Measurements from ENCODE around the gene COX15. TPM values are rescaled to one million over a fixed set of nuclear protein-coding genes. Genes with fewer than 3 reads are reported as not detected.

COX15 gene
- 10 to 100 TPM; 26.6 to 33.8 (median 32.9) TPM for total RNA-seq

GRCh38 chr10:99732033-99732842 lies at the start of gene COX15, which contains the start of gene CUTC:
COX15 (minus strand) TSS chr10:99732127; CDS start chr10:99732049, 78 bp downstream.
CUTC (plus strand) TSS chr10:99732234; CDS start chr10:99732349, 115 bp downstream.
- peaks cover 0 to 19% (median 0%) of the 10 kb centered on the region in 3 donors for H3K36me3 ChIP-seq
- H3K4me3 ChIP-seq = peak within 1 kb of the TSS; percentile 78 to 86 (median 81)
- no peaks in the 10 kb centered on the region for H3K27me3 ChIP-seq
- peak; percentile 93 to 98 (median 97) for DNase-seq
- H3K9me3 ChIP-seq = no peaks in the 10 kb centered on the region
- TF ChIP-seq POLR2A (IDR thresholded peaks at IDR 0.05) = peak; percentile 68 to 79
- TF ChIP-seq, protein P1, sequence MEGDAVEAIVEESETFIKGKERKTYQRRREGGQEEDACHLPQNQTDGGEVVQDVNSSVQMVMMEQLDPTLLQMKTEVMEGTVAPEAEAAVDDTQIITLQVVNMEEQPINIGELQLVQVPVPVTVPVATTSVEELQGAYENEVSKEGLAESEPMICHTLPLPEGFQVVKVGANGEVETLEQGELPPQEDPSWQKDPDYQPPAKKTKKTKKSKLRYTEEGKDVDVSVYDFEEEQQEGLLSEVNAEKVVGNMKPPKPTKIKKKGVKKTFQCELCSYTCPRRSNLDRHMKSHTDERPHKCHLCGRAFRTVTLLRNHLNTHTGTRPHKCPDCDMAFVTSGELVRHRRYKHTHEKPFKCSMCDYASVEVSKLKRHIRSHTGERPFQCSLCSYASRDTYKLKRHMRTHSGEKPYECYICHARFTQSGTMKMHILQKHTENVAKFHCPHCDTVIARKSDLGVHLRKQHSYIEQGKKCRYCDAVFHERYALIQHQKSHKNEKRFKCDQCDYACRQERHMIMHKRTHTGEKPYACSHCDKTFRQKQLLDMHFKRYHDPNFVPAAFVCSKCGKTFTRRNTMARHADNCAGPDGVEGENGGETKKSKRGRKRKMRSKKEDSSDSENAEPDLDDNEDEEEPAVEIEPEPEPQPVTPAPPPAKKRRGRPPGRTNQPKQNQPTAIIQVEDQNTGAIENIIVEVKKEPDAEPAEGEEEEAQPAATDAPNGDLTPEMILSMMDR (IDR thresholded peaks at IDR 0.05) = peak; percentile 33 to 72 (median 58)
- peaks cover 0 to 23% (median 4%) of the 10 kb centered on the region in 4 donors for H3K4me1 ChIP-seq
- H3K27ac ChIP-seq = peak within 1 kb of the TSS; percentile 92 to 97 (median 93)

GRCh38 chr10:99779335-99779734 lies 47.4 kb upstream of the COX15 start:
- Histone ChIP-seq H3K36me3 (no peaks in the 10 kb centered on the region), H3K27ac (peak overlapping the region in 2 of 4 donors; percentile 32 to 57), H3K4me3 (no peak overlapping the region), H3K4me1 (peaks cover 0 to 12% (median 3%) of the 10 kb centered on the region in 4 donors), H3K9me3 (no peaks in the 10 kb centered on the region), H3K27me3 (no peaks in the 10 kb centered on the region)
- TF ChIP-seq POLR2A (IDR thresholded peaks at IDR 0.05) = no peak
- TF ChIP-seq, protein P1 (IDR thresholded peaks at IDR 0.05) = no peak
- no peak for DNase-seq

DNA sequence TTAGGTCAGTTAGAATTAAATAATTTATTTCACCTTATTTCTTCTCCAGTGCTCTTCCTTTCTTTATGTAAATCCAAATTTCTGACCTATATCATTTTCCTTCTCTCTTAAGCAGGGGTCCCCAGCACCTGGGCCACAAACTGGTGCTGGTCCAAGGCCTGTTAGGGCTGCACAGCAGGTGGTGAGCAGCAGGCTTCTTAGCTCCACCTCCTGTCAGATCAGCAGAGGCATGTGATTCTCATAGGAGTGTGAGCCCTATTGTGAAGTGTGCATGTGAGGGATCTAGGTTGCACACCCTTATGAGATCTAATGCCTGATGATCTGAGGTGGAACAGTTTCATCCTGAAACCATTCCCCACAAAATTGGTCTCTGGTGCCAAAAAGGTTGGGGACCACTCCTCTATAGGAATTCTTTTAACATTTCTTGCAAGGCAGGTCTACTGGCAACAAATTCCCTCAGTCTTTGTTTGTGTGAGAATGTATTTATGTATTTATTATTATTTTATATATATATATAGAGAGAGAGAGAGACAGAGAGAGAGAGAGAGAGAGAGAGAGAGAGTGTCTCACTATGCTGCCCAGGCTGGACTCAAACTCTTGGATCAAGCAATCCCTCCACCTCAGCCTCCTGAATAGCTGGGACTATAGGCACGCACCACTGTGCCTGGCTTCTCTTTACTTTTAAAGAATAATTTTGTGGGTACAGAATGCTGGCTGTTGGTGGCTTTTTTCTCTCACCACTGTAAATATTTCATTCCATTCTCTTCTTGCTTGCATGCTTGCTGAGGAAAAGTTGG lies 46.2 kb upstream of the COX15 start:
- TF ChIP-seq POLR2A (IDR thresholded peaks at IDR 0.05) = no peak
- TF ChIP-seq, protein P1 (IDR thresholded peaks at IDR 0.05) = no peak
- Histone ChIP-seq H3K4me1 (peaks cover 0 to 12% (median 3%) of the 10 kb centered on the region in 4 donors), H3K4me3 (no peak overlapping the region), H3K27ac (no peak overlapping the region), H3K27me3 (no peaks in the 10 kb centered on the region), H3K36me3 (no peaks in the 10 kb centered on the region), H3K9me3 (no peaks in the 10 kb centered on the region)
- peak in 1 of 3 donors; percentile 54 for DNase-seq

GRCh38 chr10:99775850-99776249 lies 43.9 kb upstream of the COX15 start:
- Histone ChIP-seq H3K36me3 (no peaks in the 10 kb centered on the region), H3K9me3 (no peaks in the 10 kb centered on the region), H3K27ac (peak overlapping the region in 2 of 4 donors; percentile 0 to 24), H3K4me3 (no peak overlapping the region), H3K4me1 (peaks cover 0 to 7% (median 3%) of the 10 kb centered on the region in 4 donors), H3K27me3 (no peaks in the 10 kb centered on the region)
- DNase-seq = no peak
- no peak for TF ChIP-seq POLR2A (IDR thresholded peaks at IDR 0.05)
- TF ChIP-seq, protein P1 (IDR thresholded peaks at IDR 0.05) = no peak

GRCh38 chr10:99770408-99771045 lies 38.6 kb upstream of the COX15 start:
- H3K36me3 ChIP-seq = no peaks in the 10 kb centered on the region
- no peak for DNase-seq
- H3K27ac ChIP-seq = peak overlapping the region in 3 of 4 donors; percentile 15 to 63 (median 32)
- H3K4me1 ChIP-seq = no peaks in the 10 kb centered on the region
- no peaks in the 10 kb centered on the region for H3K9me3 ChIP-seq
- no peak overlapping the region for H3K4me3 ChIP-seq
- no peaks in the 10 kb centered on the region for H3K27me3 ChIP-seq
- TF ChIP-seq, protein P1 (IDR thresholded peaks at IDR 0.05) = no peak
- no peak for TF ChIP-seq POLR2A (IDR thresholded peaks at IDR 0.05)
